Astrocyte of the hippocampus (primary cell): ENCODE results near the gene NPBWR2.

ENCODE experiments used
- DNase-seq: peaks from one replicate; pipeline ENCODE4 v3.0.0; 2011; ENCODE audit warnings: low read depth, low spot score

Gene NPBWR2

GRCh38 chr20:64106981-64107735 is at the start of gene NPBWR2:
Gene NPBWR2 (minus strand): TSS chr20:64107565. CDS start chr20:64106831, 734 bp downstream.
- no peak for DNase-seq

GRCh38 chr20:64156136-64156885 is 48.9 kb upstream of the NPBWR2 start:
- DNase-seq, result no peak

GRCh38 chr20:64155258-64156135 is 48.1 kb upstream of the NPBWR2 start:
- no peak for DNase-seq

- no peak for DNase-seq
Observed at GRCh38 chr20:64154590-64155257, 47.4 kb upstream of the NPBWR2 start.

- no peak for DNase-seq
Observed at GRCh38 chr20:64153861-64154589, 46.7 kb upstream of the NPBWR2 start.

GRCh38 chr20:64153410-64153809 is 46.0 kb upstream of the NPBWR2 start:
- no peak for DNase-seq

GRCh38 chr20:64152906-64153305 is 45.5 kb upstream of the NPBWR2 start:
- no peak for DNase-seq

GRCh38 chr20:64151633-64152530 is 44.5 kb upstream of the NPBWR2 start:
- peak; percentile 19 for DNase-seq

GRCh38 chr20:64150756-64151632 is 43.6 kb upstream of the NPBWR2 start:
- no peak for DNase-seq

GRCh38 chr20:64149809-64150560 is 42.6 kb upstream of the NPBWR2 start:
- DNase-seq, result no peak

- DNase-seq, result no peak
Observed at GRCh38 chr20:64149141-64149540, 41.8 kb upstream of the NPBWR2 start.

- DNase-seq, result no peak
Observed at GRCh38 chr20:64148581-64148980, 41.2 kb upstream of the NPBWR2 start.

- no peak for DNase-seq
Observed at GRCh38 chr20:64146936-64147477, 39.6 kb upstream of the NPBWR2 start.

- no peak for DNase-seq
Observed at GRCh38 chr20:64146301-64146935, 39.1 kb upstream of the NPBWR2 start.

- no peak for DNase-seq
Observed at GRCh38 chr20:64145458-64146300, 38.3 kb upstream of the NPBWR2 start.
